ENCODE measurements around the gene ST6GALNAC5.

DNA sequence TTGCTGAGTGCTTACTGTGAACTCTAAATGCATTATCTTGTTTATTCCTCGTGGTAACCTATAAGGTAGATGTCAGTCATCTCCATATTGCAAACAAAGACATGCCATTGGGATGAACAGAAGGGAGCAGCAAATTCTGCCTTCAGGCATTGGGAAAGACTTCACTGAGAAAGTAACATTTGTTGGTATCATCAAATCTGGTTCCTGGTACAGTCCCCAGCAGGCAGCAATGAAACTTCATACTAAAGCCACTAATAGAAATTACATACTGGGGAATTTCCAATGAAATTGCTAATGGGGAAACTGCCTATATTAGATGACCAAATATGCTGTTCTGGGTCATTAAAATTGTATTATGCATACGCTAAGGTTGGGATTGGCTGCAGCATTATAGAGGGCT is 47.3 kb upstream of the ST6GALNAC5 start:
- TF ChIP-seq CTCF (IDR thresholded peaks at IDR 0.05 in 4 of 5, conservative IDR thresholded peaks at IDR 0.05 in 1 of 5) (no peak), POLR2A (IDR thresholded peaks at IDR 0.05) (no peak)

All from gastrocnemius medialis (tissue), 4 donors.